Measurements from ENCODE around the gene PPIL4.

DNA sequence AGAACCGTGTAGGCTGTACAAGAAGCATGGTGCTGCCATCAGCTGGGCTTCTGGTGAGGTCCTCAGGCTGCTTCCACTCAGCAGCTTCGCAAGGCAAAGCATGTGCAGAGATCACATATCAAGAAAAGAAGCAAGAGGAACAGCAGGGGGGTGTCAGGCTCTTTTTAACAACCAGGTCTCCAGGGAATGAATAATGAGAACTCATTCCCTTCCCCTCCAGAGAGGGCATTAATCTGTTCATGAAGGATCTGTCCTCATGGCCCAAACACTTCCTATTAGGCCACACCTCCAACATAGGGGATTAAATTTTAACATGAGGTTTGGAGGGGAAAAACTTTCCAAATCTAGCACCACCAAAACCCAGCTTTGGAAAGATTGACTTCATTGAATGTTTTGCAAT, 40.3 kb upstream of the PPIL4 start:
- TF ChIP-seq, protein P1, sequence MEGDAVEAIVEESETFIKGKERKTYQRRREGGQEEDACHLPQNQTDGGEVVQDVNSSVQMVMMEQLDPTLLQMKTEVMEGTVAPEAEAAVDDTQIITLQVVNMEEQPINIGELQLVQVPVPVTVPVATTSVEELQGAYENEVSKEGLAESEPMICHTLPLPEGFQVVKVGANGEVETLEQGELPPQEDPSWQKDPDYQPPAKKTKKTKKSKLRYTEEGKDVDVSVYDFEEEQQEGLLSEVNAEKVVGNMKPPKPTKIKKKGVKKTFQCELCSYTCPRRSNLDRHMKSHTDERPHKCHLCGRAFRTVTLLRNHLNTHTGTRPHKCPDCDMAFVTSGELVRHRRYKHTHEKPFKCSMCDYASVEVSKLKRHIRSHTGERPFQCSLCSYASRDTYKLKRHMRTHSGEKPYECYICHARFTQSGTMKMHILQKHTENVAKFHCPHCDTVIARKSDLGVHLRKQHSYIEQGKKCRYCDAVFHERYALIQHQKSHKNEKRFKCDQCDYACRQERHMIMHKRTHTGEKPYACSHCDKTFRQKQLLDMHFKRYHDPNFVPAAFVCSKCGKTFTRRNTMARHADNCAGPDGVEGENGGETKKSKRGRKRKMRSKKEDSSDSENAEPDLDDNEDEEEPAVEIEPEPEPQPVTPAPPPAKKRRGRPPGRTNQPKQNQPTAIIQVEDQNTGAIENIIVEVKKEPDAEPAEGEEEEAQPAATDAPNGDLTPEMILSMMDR (IDR thresholded peaks at IDR 0.05; ENCODE audit: poor library complexity), result no peak
- TF ChIP-seq EZH2 (IDR thresholded peaks at IDR 0.05; ENCODE audit: borderline replicate concordance), result no peak

Measured in hepatocyte (in vitro differentiated cells).